HEK293 (cell line): ENCODE measurements around the gene SYNGR4.

Experiments used
- GLIS1 ChIP-seq: fragments of 450-650 bp; formaldehyde crosslinking; IDR thresholded peaks from 2 replicates; pipeline ENCODE4 v1.5.1; 2016; ENCODE audit warnings: missing biosample characterization, missing genetic modification characterization
- HOXA7 ChIP-seq: sonication (generic); formaldehyde crosslinking; IDR thresholded peaks from 2 replicates; pipeline ENCODE4 v1.8.1; 2022; ENCODE audit warnings: missing genetic modification reagents, borderline replicate concordance
- HOXD13 ChIP-seq: sonication (generic); formaldehyde crosslinking; IDR thresholded peaks from 2 replicates; pipeline ENCODE4 v1.8.0; 2022; ENCODE audit warnings: missing genetic modification reagents, borderline replicate concordance
- KLF10 ChIP-seq: fragments of 450-650 bp; IDR thresholded peaks from 2 replicates; pipeline ENCODE4 v1.5.1; 2018; ENCODE audit warnings: missing biosample characterization, mild to moderate bottlenecking, missing genetic modification characterization
- KLF8 ChIP-seq: fragments of 450-650 bp; formaldehyde crosslinking; IDR thresholded peaks from 2 replicates; pipeline ENCODE4 v1.5.1; 2016; ENCODE audit warnings: missing biosample characterization, missing genetic modification characterization
- OVOL3 ChIP-seq: fragments of 450-650 bp; formaldehyde crosslinking; IDR thresholded peaks from 2 replicates; pipeline ENCODE4 v1.5.1; 2016; ENCODE audit warnings: missing biosample characterization, missing genetic modification characterization
- REPIN1 ChIP-seq: fragments of 450-650 bp; formaldehyde crosslinking; IDR thresholded peaks from 2 replicates; pipeline ENCODE4 v1.5.1; 2017; ENCODE audit warnings: missing biosample characterization, missing genetic modification characterization, low read depth
- YY2 ChIP-seq: fragments of 450-650 bp; formaldehyde crosslinking; IDR thresholded peaks from 2 replicates; pipeline ENCODE4 v1.5.1; 2016; ENCODE audit warnings: missing biosample characterization, missing genetic modification characterization
- ZBTB1 ChIP-seq: fragments of 450-650 bp; formaldehyde crosslinking; IDR thresholded peaks from 2 replicates; pipeline ENCODE4 v1.5.1; 2016; ENCODE audit warnings: missing biosample characterization, missing genetic modification characterization
- ZNF174 ChIP-seq: fragments of 450-650 bp; formaldehyde crosslinking; IDR thresholded peaks from 2 replicates; pipeline ENCODE4 v1.5.0; 2017; ENCODE audit warnings: missing biosample characterization, mild to moderate bottlenecking, missing genetic modification characterization
- ZNF223 ChIP-seq: fragments of 450-650 bp; formaldehyde crosslinking; IDR thresholded peaks from 2 replicates; pipeline ENCODE4 v1.5.1; 2016; ENCODE audit warnings: missing biosample characterization, missing genetic modification characterization
- ZNF292 ChIP-seq: fragments of 450-650 bp; formaldehyde crosslinking; IDR thresholded peaks from 2 replicates; pipeline ENCODE4 v1.5.1; 2016; ENCODE audit warnings: low read depth, missing biosample characterization, missing genetic modification characterization, borderline replicate concordance
- ZNF335 ChIP-seq: fragments of 450-650 bp; formaldehyde crosslinking; conservative IDR thresholded peaks from 2 replicates; pipeline ENCODE4 v1.5.1; 2016; ENCODE audit warnings: missing biosample characterization, missing genetic modification characterization
- ZNF341 ChIP-seq: fragments of 450-650 bp; formaldehyde crosslinking; IDR thresholded peaks from 2 replicates; pipeline ENCODE4; 2016; ENCODE audit warnings: low read depth, missing biosample characterization, missing genetic modification characterization
- ZNF350 ChIP-seq: fragments of 450-650 bp; formaldehyde crosslinking; IDR thresholded peaks from 2 replicates; pipeline ENCODE4 v1.5.0; 2017; ENCODE audit warnings: missing biosample characterization, mild to moderate bottlenecking, missing genetic modification characterization
- ZNF366 ChIP-seq: fragments of 450-650 bp; formaldehyde crosslinking; conservative IDR thresholded peaks from 2 replicates; pipeline ENCODE4 v1.5.1; 2016; ENCODE audit warnings: missing biosample characterization, missing genetic modification characterization
- ZNF529 ChIP-seq: fragments of 450-650 bp; formaldehyde crosslinking; IDR thresholded peaks from 2 replicates; pipeline ENCODE4 v1.5.1; 2017; ENCODE audit warnings: missing genetic modification characterization, missing biosample characterization; ENCODE audit not compliant: insufficient replicate concordance
- ZNF596 ChIP-seq: fragments of 450-650 bp; IDR thresholded peaks from 2 replicates; pipeline ENCODE4 v1.5.0; 2018; ENCODE audit warnings: missing biosample characterization, mild to moderate bottlenecking, missing genetic modification characterization, moderate library complexity
- ZNF610 ChIP-seq: fragments of 450-650 bp; formaldehyde crosslinking; IDR thresholded peaks from 2 replicates; pipeline ENCODE4 v1.5.1; 2016; ENCODE audit warnings: missing biosample characterization, missing genetic modification characterization, borderline replicate concordance
- ZNF626 ChIP-seq: fragments of 450-650 bp; sonication (Bioruptor Pico); formaldehyde crosslinking; IDR thresholded peaks from 2 replicates; pipeline ENCODE4 v1.5.1; 2018; ENCODE audit warnings: missing biosample characterization, missing genetic modification characterization, inconsistent platforms
- ZNF670 ChIP-seq: fragments of 450-650 bp; formaldehyde crosslinking; IDR thresholded peaks from 2 replicates; pipeline ENCODE4 v1.5.1; 2016; ENCODE audit warnings: missing biosample characterization, missing genetic modification characterization, low read depth
- ZNF701 ChIP-seq: fragments of 450-650 bp; formaldehyde crosslinking; IDR thresholded peaks from 2 replicates; pipeline ENCODE4 v1.5.1; 2016; ENCODE audit warnings: missing biosample characterization, missing genetic modification characterization
- ZNF707 ChIP-seq: fragments of 450-650 bp; formaldehyde crosslinking; IDR thresholded peaks from 2 replicates; pipeline ENCODE4 v1.5.1; 2016; ENCODE audit warnings: missing biosample characterization, missing genetic modification characterization
- TF ChIP-seq, protein P1 (sequence below): fragments of 450-650 bp; formaldehyde crosslinking; optimal IDR thresholded peaks from 2 replicates; pipeline ENCODE3; 2016; ENCODE audit warnings: missing biosample characterization, mild to moderate bottlenecking, missing genetic modification characterization
- TF ChIP-seq, protein P2 (sequence below): fragments of 450-650 bp; formaldehyde crosslinking; IDR thresholded peaks from 2 replicates; pipeline ENCODE4 v1.5.1; 2016; ENCODE audit warnings: missing biosample characterization, missing genetic modification characterization
- TF ChIP-seq, protein P3 (sequence below): fragments of 450-650 bp; formaldehyde crosslinking; IDR thresholded peaks from 2 replicates; pipeline ENCODE4 v1.5.1; 2016; ENCODE audit warnings: missing biosample characterization, missing genetic modification characterization
- TF ChIP-seq, protein P4 (sequence below): fragments of 450-650 bp; formaldehyde crosslinking; IDR thresholded peaks from 2 replicates; pipeline ENCODE4 v1.5.1; 2016; ENCODE audit warnings: missing biosample characterization, missing genetic modification characterization
- TF ChIP-seq, protein P5 (sequence below): fragments of 450-650 bp; formaldehyde crosslinking; IDR thresholded peaks from 2 replicates; pipeline ENCODE4 v1.5.0; 2017; ENCODE audit warnings: missing biosample characterization, missing genetic modification characterization, borderline replicate concordance
- TF ChIP-seq, protein P6 (sequence below): fragments of 450-650 bp; formaldehyde crosslinking; IDR thresholded peaks from 2 replicates; pipeline ENCODE4 v1.5.1; 2016; ENCODE audit warnings: missing biosample characterization, missing genetic modification characterization

SYNGR4 gene

DNA sequence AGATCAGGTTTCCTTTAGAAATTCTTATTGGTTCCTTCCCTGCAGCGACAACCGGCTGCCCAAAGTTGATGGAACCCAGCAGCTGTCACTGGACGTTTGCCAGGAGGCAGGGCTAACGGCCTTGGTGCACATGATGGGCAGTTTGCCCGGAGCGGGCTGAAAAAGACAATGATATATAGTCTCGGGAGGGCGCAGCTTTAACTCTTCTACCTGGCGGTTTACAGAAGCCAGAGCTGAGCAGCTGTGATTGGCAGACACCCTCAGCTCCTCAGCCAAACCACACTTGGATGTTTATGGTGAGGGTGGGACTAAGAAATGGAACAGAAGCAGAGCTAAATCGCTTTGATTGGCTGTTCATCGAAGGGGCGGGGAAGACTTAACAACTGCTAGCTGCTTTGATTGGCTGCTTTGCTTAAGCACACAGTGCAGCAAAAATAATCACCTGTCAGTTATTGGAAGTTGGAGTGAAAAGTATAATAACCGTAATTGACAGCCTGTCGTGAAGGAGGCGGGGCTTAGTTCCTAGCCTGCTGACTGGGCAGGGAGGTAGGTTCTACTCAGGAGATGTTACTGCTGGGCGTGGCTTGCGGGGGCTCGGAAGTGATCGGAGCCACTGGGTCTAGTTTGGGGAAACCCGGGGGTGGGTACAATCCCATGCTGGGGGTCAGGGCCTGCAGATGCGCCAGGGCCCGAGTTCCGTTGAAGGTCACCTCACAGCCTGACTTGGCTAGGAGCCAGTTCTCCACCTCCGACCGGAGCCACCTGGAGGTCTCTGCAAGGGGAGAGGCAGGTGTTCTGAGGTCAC, 31.3 kb upstream of the SYNGR4 start (continued):
- TF ChIP-seq ZNF223 (tag by site-specific recombination) (no peak), KLF10 (tag by site-specific recombination) (peak; percentile 79), HOXD13 (CRISPR knock-in tag) (no peak), ZNF707 (no peak), ZNF626 (tag by site-specific recombination) (no peak), ZNF350 (tag by site-specific recombination) (peak; percentile 83; the same call in 1 of the 2 replicates), ZNF366 (tag by site-specific recombination) (peak; percentile 66; the same call in 1 of the 2 replicates), OVOL3 (peak; percentile 83; the same call in 1 of the 2 replicates), ZNF174 (tag by site-specific recombination) (no peak), ZNF335 (tag by site-specific recombination) (no peak), KLF8 (tag by site-specific recombination) (peak; percentile 22; the same call in 1 of the 2 replicates), ZBTB1 (no peak), GLIS1 (tag by site-specific recombination) (peak; percentile 71; the same call in 1 of the 2 replicates), ZNF670 (tag by site-specific recombination) (no peak), ZNF596 (tag by site-specific recombination) (no peak), ZNF341 (tag by site-specific recombination) (no peak), ZNF610 (tag by site-specific recombination) (no peak), ZNF292 (tag by site-specific recombination) (no peak), ZNF701 (tag by site-specific recombination) (no peak), REPIN1 (no peak), YY2 (tag by site-specific recombination) (no peak), HOXA7 (CRISPR knock-in tag) (no peak), ZNF529 (no peak)
- TF ChIP-seq, protein P1, sequence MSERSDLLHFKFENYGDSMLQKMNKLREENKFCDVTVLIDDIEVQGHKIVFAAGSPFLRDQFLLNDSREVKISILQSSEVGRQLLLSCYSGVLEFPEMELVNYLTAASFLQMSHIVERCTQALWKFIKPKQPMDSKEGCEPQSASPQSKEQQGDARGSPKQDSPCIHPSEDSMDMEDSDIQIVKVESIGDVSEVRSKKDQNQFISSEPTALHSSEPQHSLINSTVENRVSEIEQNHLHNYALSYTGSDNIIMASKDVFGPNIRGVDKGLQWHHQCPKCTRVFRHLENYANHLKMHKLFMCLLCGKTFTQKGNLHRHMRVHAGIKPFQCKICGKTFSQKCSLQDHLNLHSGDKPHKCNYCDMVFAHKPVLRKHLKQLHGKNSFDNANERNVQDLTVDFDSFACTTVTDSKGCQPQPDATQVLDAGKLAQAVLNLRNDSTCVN (tag by site-specific recombination): no peak
- TF ChIP-seq, protein P2, sequence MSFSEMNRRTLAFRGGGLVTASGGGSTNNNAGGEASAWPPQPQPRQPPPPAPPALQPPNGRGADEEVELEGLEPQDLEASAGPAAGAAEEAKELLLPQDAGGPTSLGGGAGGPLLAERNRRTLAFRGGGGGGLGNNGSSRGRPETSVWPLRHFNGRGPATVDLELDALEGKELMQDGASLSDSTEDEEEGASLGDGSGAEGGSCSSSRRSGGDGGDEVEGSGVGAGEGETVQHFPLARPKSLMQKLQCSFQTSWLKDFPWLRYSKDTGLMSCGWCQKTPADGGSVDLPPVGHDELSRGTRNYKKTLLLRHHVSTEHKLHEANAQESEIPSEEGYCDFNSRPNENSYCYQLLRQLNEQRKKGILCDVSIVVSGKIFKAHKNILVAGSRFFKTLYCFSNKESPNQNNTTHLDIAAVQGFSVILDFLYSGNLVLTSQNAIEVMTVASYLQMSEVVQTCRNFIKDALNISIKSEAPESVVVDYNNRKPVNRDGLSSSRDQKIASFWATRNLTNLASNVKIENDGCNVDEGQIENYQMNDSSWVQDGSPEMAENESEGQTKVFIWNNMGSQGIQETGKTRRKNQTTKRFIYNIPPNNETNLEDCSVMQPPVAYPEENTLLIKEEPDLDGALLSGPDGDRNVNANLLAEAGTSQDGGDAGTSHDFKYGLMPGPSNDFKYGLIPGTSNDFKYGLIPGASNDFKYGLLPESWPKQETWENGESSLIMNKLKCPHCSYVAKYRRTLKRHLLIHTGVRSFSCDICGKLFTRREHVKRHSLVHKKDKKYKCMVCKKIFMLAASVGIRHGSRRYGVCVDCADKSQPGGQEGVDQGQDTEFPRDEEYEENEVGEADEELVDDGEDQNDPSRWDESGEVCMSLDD (tag by site-specific recombination): no peak; the same call in 1 of the 2 replicates
- TF ChIP-seq, protein P3, sequence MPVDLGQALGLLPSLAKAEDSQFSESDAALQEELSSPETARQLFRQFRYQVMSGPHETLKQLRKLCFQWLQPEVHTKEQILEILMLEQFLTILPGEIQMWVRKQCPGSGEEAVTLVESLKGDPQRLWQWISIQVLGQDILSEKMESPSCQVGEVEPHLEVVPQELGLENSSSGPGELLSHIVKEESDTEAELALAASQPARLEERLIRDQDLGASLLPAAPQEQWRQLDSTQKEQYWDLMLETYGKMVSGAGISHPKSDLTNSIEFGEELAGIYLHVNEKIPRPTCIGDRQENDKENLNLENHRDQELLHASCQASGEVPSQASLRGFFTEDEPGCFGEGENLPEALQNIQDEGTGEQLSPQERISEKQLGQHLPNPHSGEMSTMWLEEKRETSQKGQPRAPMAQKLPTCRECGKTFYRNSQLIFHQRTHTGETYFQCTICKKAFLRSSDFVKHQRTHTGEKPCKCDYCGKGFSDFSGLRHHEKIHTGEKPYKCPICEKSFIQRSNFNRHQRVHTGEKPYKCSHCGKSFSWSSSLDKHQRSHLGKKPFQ (tag by site-specific recombination): no peak
- TF ChIP-seq, protein P4, sequence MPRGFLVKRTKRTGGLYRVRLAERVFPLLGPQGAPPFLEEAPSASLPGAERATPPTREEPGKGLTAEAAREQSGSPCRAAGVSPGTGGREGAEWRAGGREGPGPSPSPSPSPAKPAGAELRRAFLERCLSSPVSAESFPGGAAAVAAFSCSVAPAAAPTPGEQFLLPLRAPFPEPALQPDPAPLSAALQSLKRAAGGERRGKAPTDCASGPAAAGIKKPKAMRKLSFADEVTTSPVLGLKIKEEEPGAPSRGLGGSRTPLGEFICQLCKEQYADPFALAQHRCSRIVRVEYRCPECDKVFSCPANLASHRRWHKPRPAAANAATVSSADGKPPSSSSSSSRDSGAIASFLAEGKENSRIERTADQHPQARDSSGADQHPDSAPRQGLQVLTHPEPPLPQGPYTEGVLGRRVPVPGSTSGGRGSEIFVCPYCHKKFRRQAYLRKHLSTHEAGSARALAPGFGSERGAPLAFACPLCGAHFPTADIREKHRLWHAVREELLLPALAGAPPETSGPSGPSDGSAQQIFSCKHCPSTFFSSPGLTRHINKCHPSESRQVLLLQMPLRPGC (tag by site-specific recombination): no peak
- TF ChIP-seq, protein P5, sequence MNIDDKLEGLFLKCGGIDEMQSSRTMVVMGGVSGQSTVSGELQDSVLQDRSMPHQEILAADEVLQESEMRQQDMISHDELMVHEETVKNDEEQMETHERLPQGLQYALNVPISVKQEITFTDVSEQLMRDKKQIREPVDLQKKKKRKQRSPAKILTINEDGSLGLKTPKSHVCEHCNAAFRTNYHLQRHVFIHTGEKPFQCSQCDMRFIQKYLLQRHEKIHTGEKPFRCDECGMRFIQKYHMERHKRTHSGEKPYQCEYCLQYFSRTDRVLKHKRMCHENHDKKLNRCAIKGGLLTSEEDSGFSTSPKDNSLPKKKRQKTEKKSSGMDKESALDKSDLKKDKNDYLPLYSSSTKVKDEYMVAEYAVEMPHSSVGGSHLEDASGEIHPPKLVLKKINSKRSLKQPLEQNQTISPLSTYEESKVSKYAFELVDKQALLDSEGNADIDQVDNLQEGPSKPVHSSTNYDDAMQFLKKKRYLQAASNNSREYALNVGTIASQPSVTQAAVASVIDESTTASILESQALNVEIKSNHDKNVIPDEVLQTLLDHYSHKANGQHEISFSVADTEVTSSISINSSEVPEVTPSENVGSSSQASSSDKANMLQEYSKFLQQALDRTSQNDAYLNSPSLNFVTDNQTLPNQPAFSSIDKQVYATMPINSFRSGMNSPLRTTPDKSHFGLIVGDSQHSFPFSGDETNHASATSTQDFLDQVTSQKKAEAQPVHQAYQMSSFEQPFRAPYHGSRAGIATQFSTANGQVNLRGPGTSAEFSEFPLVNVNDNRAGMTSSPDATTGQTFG (tag by site-specific recombination): no peak
- TF ChIP-seq, protein P6, sequence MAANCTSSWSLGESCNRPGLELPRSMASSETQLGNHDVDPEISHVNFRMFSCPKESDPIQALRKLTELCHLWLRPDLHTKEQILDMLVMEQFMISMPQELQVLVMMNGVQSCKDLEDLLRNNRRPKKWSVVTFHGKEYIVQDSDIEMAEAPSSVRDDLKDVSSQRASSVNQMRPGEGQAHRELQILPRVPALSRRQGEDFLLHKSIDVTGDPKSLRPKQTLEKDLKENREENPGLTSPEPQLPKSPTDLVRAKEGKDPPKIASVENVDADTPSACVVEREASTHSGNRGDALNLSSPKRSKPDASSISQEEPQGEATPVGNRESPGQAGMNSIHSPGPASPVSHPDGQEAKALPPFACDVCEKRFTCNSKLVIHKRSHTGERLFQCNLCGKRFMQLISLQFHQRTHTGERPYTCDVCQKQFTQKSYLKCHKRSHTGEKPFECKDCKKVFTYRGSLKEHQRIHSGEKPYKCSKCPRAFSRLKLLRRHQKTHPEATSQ: no peak
